ENCODE measurements around the gene ASCL5. TPM values are rescaled to one million over a fixed set of nuclear protein-coding genes. Genes with fewer than 3 reads are reported as not detected.

ASCL5 gene
- total RNA-seq, 1 experiment from 2014 or later, result 0.31 TPM

GRCh38 chr1:201144701-201145100 is 17.7 kb upstream of the ASCL5 start (continued):
- TF ChIP-seq PREB (CRISPR knock-in tag; IDR thresholded peaks at IDR 0.05; ENCODE audit: borderline replicate concordance) (no peak), NFYB (CRISPR knock-in tag; conservative IDR thresholded peaks at IDR 0.05; ENCODE audit: low read depth) (no peak), CBFB (CRISPR knock-in tag; IDR thresholded peaks at IDR 0.05; ENCODE audit: low read depth) (no peak)

GRCh38 chr1:201143726-201144635 is 17.0 kb upstream of the ASCL5 start:
- no peaks in the 10 kb centered on the region for H3K9me3 Mint-ChIP-seq
- H3K4me3 Mint-ChIP-seq, result no peak overlapping the region
- POLR2A ChIA-PET, result no interaction called here
- H3K27me3 Mint-ChIP-seq (ENCODE audit: low read depth), result no peaks in the 10 kb centered on the region
- peaks cover 73% of the 10 kb centered on the region for H3K36me3 Mint-ChIP-seq
- TF ChIP-seq USF2 (CRISPR knock-in tag; IDR thresholded peaks at IDR 0.05), result no peak
- no peak for TF ChIP-seq ZNF219 (CRISPR knock-in tag; IDR thresholded peaks at IDR 0.05; ENCODE audit: borderline replicate concordance)
- no peak for TF ChIP-seq IRF1 (CRISPR knock-in tag; IDR thresholded peaks at IDR 0.05)
- H3K4me1 Mint-ChIP-seq, result no peaks in the 10 kb centered on the region
- no peak overlapping the region for H3K27ac Mint-ChIP-seq
- DNase-seq (ENCODE audit: low spot score) (no peak), ATAC-seq (no peak)
- CTCF ChIA-PET, result no interaction called here

- no peaks in the 10 kb centered on the region for H3K4me1 Mint-ChIP-seq
- no peak for ATAC-seq
- H3K36me3 Mint-ChIP-seq, result peaks cover 70% of the 10 kb centered on the region
- ChIA-PET CTCF (interaction anchor here (1.0 to 1.1 kb wide), 2 partner anchors 11 to 72 kb away, joined by 4 read pairs; partner anchors contain the start of gene TMEM9), POLR2A (no interaction called here)
- no peaks in the 10 kb centered on the region for H3K9me3 Mint-ChIP-seq
- no peak for DNase-seq (ENCODE audit: low spot score)
- no peak overlapping the region for H3K4me3 Mint-ChIP-seq
- H3K27me3 Mint-ChIP-seq (ENCODE audit: low read depth), result no peaks in the 10 kb centered on the region
- H3K27ac Mint-ChIP-seq, result no peak overlapping the region
- TF ChIP-seq FOXP4 (CRISPR knock-in tag; IDR thresholded peaks at IDR 0.05) (no peak), USF2 (CRISPR knock-in tag; IDR thresholded peaks at IDR 0.05) (no peak), STAT6 (CRISPR knock-in tag; conservative IDR thresholded peaks at IDR 0.05; ENCODE audit: low read depth) (no peak), ZNF263 (CRISPR knock-in tag; IDR thresholded peaks at IDR 0.05; ENCODE audit: low read depth) (no peak), ZNF671 (CRISPR knock-in tag; IDR thresholded peaks at IDR 0.05) (no peak), PRDM15 (CRISPR knock-in tag; IDR thresholded peaks at IDR 0.05) (no peak), ESRRA (CRISPR knock-in tag; IDR thresholded peaks at IDR 0.05; ENCODE audit: borderline replicate concordance) (no peak), ERG (CRISPR knock-in tag; IDR thresholded peaks at IDR 0.05) (no peak), NR2C2 (CRISPR knock-in tag; IDR thresholded peaks at IDR 0.05) (no peak), TEAD4 (CRISPR knock-in tag; IDR thresholded peaks at IDR 0.05) (no peak)
Observed at GRCh38 chr1:201142849-201143725, 16.1 kb upstream of the ASCL5 start.

Data from WTC11 (cell line).